K562 (cell line): ENCODE measurements around the gene TUBB2A.

Source experiments
- AFF1 ChIP-seq, 2 experiments: fragments of 450-650 bp; IDR thresholded peaks; 2 replicates each; pipeline ENCODE4 v1.6.1; 2018; ENCODE audit warnings: mild to moderate bottlenecking in 2 of 2, low read depth in 1 of 2; ENCODE audit not compliant: partially characterized antibody in 2 of 2
- BDP1 ChIP-seq: IDR thresholded peaks from 3 replicates; pipeline ENCODE4 v1.6.1; 2011; ENCODE audit not compliant: insufficient read length, insufficient read depth
- E2F5 ChIP-seq: sonication (generic); formaldehyde crosslinking; IDR thresholded peaks from 2 replicates; pipeline ENCODE4 v1.8.0; 2022; ENCODE audit warnings: mild to moderate bottlenecking, missing genetic modification reagents
- EP300 ChIP-seq: IDR thresholded peaks from 2 replicates; pipeline ENCODE4 v1.6.1; 2012; ENCODE audit warnings: low read length, improper control_type of control experiment
- PHF20 ChIP-seq: fragments of 450-650 bp; IDR thresholded peaks from 2 replicates; pipeline ENCODE4 v1.6.1; 2018; ENCODE audit not compliant: partially characterized antibody
- TAF1 ChIP-seq: IDR thresholded peaks from 2 replicates; pipeline ENCODE4 v1.6.1; 2011; ENCODE audit warnings: mild to moderate bottlenecking, low read length, moderate library complexity; ENCODE audit not compliant: insufficient read depth, control insufficient read depth, severe bottlenecking; ENCODE audit errors: extremely low read depth
- ZFP1 ChIP-seq: fragments of 450-650 bp; formaldehyde crosslinking; IDR thresholded peaks from 2 replicates; pipeline ENCODE4 v1.4.0; 2020; ENCODE audit warnings: mild to moderate bottlenecking, mixed read lengths
- ZNF444 ChIP-seq: fragments of 250-450 bp; sonication (Bioruptor Pico); IDR thresholded peaks from 2 replicates; pipeline ENCODE4 v1.4.0; 2020; ENCODE audit warnings: mild to moderate bottlenecking, moderate library complexity

GRCh38 chr6:3131695-3132094, 25.6 kb downstream of the TUBB2A start:
- TF ChIP-seq PHF20 (no peak), ZFP1 (CRISPR knock-in tag) (no peak), TAF1 (no peak), AFF1 (IDR thresholded peaks at IDR 0.05; ENCODE audit: low read depth in 1 of 2, partially characterized antibody in 2 of 2) (no peak), E2F5 (CRISPR knock-in tag) (no peak), ZNF444 (no peak), BDP1 (no peak), EP300 (no peak)
